Neuron (in vitro differentiated cells): ENCODE data around the gene SLC8B1.
"Not testable (repeated sequence)": the region's sequence is repeated elsewhere in the genome, so short reads cannot be mapped to it uniquely, and the experiment has no call there.

Source experiments
- H2AFZ ChIP-seq: one replicate; pipeline ENCODE4 v1.6.1; 2013; ENCODE audit warnings: low read depth, mild to moderate bottlenecking, inconsistent platforms, low read length, moderate library complexity
- H3K27me3 ChIP-seq: one replicate; pipeline ENCODE4 v1.6.1; 2013; ENCODE audit warnings: low read length; ENCODE audit not compliant: insufficient read depth
- H3K36me3 ChIP-seq: one replicate; pipeline ENCODE4 v1.6.1; 2013; ENCODE audit warnings: low read length; ENCODE audit not compliant: insufficient read depth
- H3K4me1 ChIP-seq: one replicate; pipeline ENCODE4 v1.6.1; 2013; ENCODE audit warnings: low read length; ENCODE audit not compliant: insufficient read depth
- H3K4me3 ChIP-seq: 2 replicates; pipeline ENCODE4 v1.5.1; 2013; ENCODE audit warnings: mild to moderate bottlenecking, low read length, moderate library complexity
- H3K9me3 ChIP-seq: one replicate; pipeline ENCODE4 v1.6.1; 2013; ENCODE audit warnings: low read length

The SLC8B1 gene

GRCh38 chr12:113365639-113366395, 30.9 kb upstream of the SLC8B1 start:
- Histone ChIP-seq H3K36me3 (peaks cover 12% of the 10 kb centered on the region), H3K4me3 (no peak overlapping the region), H3K27me3 (no peaks in the 10 kb centered on the region), H3K4me1 (no peaks in the 10 kb centered on the region), H2AFZ (no peak overlapping the region), H3K9me3 (no peaks in the 10 kb centered on the region)

GRCh38 chr12:113364698-113365097, 29.8 kb upstream of the SLC8B1 start:
- Histone ChIP-seq H3K27me3 (no peaks in the 10 kb centered on the region), H3K4me3 (no peak overlapping the region), H2AFZ (no peak overlapping the region), H3K36me3 (peaks cover 14% of the 10 kb centered on the region), H3K4me1 (peaks cover 1% of the 10 kb centered on the region), H3K9me3 (no peaks in the 10 kb centered on the region)

GRCh38 chr12:113361574-113362370, 26.9 kb upstream of the SLC8B1 start:
- Histone ChIP-seq H2AFZ (no peak overlapping the region), H3K36me3 (peaks cover 12% of the 10 kb centered on the region), H3K4me3 (no peak overlapping the region), H3K27me3 (no peaks in the 10 kb centered on the region), H3K9me3 (no peaks in the 10 kb centered on the region), H3K4me1 (peaks cover 9% of the 10 kb centered on the region)

GRCh38 chr12:113359939-113360748, 25.2 kb upstream of the SLC8B1 start:
- Histone ChIP-seq H3K4me1 (peaks cover 9% of the 10 kb centered on the region), H3K27me3 (no peaks in the 10 kb centered on the region), H2AFZ (no peak overlapping the region), H3K36me3 (peaks cover 12% of the 10 kb centered on the region), H3K4me3 (peak overlapping the region; percentile 94), H3K9me3 (no peaks in the 10 kb centered on the region)

- Histone ChIP-seq H3K27me3 (no peaks in the 10 kb centered on the region), H3K4me3 (peak overlapping the region; percentile 94), H2AFZ (peak overlapping the region; percentile 84)
Observed at GRCh38 chr12:113359133-113359938, 24.4 kb upstream of the SLC8B1 start.

GRCh38 chr12:113358381-113359132, 23.6 kb upstream of the SLC8B1 start, which contains the start of gene PLBD2:
Gene PLBD2 (plus strand): TSS chr12:113358587. CDS start chr12:113358601, 14 bp downstream.
- peaks cover 2% of the 10 kb centered on the region for H3K36me3 ChIP-seq
- no peaks in the 10 kb centered on the region for H3K9me3 ChIP-seq
- peaks cover 9% of the 10 kb centered on the region for H3K4me1 ChIP-seq
- H3K27me3 ChIP-seq: no peaks in the 10 kb centered on the region
- peak within 1 kb of the TSS; percentile 94 for H3K4me3 ChIP-seq
- peak within 1 kb of the TSS; percentile 84 for H2AFZ ChIP-seq

More at GRCh38 chr12:113359133-113359938, 24.4 kb upstream of the SLC8B1 start:
- Histone ChIP-seq H3K36me3 (peaks cover 5% of the 10 kb centered on the region), H3K4me1 (peaks cover 9% of the 10 kb centered on the region), H3K9me3 (no peaks in the 10 kb centered on the region)

GRCh38 chr12:113354192-113354591, 19.3 kb upstream of the SLC8B1 start:
- H2AFZ ChIP-seq, H3K4me1 ChIP-seq, H3K9me3 ChIP-seq, H3K36me3 ChIP-seq, H3K4me3 ChIP-seq, H3K27me3 ChIP-seq: not testable (repeated sequence)

- Histone ChIP-seq H3K27me3 (no peaks in the 10 kb centered on the region), H3K9me3 (no peaks in the 10 kb centered on the region), H2AFZ (no peak overlapping the region), H3K4me1 (peaks cover 8% of the 10 kb centered on the region), H3K36me3 (no peaks in the 10 kb centered on the region), H3K4me3 (no peak overlapping the region)
Observed at GRCh38 chr12:113351089-113351488, 16.2 kb upstream of the SLC8B1 start.

- Histone ChIP-seq H3K4me3 (peak overlapping the region; percentile 29), H2AFZ (peak overlapping the region; percentile 29), H3K27me3 (no peaks in the 10 kb centered on the region), H3K9me3 (no peaks in the 10 kb centered on the region), H3K36me3 (no peaks in the 10 kb centered on the region), H3K4me1 (peaks cover 8% of the 10 kb centered on the region)
Observed at GRCh38 chr12:113348849-113349536, 14.1 kb upstream of the SLC8B1 start.

- Histone ChIP-seq H2AFZ (no peak overlapping the region), H3K27me3 (no peaks in the 10 kb centered on the region), H3K9me3 (no peaks in the 10 kb centered on the region), H3K4me3 (no peak overlapping the region), H3K36me3 (no peaks in the 10 kb centered on the region), H3K4me1 (peaks cover 8% of the 10 kb centered on the region)
Observed at GRCh38 chr12:113347892-113348291, 13.0 kb upstream of the SLC8B1 start.

GRCh38 chr12:113347107-113347506, 12.2 kb upstream of the SLC8B1 start:
- Histone ChIP-seq H2AFZ (no peak overlapping the region), H3K27me3 (no peaks in the 10 kb centered on the region), H3K4me3 (no peak overlapping the region), H3K4me1 (peaks cover 8% of the 10 kb centered on the region), H3K36me3 (no peaks in the 10 kb centered on the region), H3K9me3 (no peaks in the 10 kb centered on the region)
